Stomach (tissue), 9 donors: Measurements from ENCODE around the gene SF3B3. TPM values are rescaled to one million over a fixed set of nuclear protein-coding genes. Genes with fewer than 3 reads are reported as not detected.

ENCODE experiments used
- DNase-seq, 2 donors: peaks; one replicate each; pipeline versions ENCODE4 v3.0.0 to v3.0.0-alpha.2; 2013 to 2019
- H3K27ac ChIP-seq, 5 donors: fragments of 200-600 bp in 4 of 5; sonication (generic) in 4 of 5; one replicate each; pipeline ENCODE4 v1.5.1; 2013 to 2019; ENCODE audit warnings: mild to moderate bottlenecking in 1 of 5, moderate library complexity in 1 of 5
- H3K27me3 ChIP-seq, 3 donors: fragments of 200-600 bp; sonication (generic); one replicate each; pipeline ENCODE4 v1.5.1; 2017 to 2019; ENCODE audit warnings: mixed run types in 1 of 3
- H3K36me3 ChIP-seq, 4 donors: fragments of 200-600 bp; sonication (generic); 1 replicate in 3 of 4; 2 replicates in 1 of 4; pipeline ENCODE4 v1.5.1; 2016 to 2019
- H3K4me1 ChIP-seq, 4 donors: fragments of 200-600 bp; sonication (generic); one replicate each; pipeline ENCODE4 v1.5.1; 2016 to 2019
- H3K4me3 ChIP-seq, 4 donors: fragments of 200-600 bp; sonication (generic) in 3 of 4; one replicate each; pipeline ENCODE4 v1.5.1; 2016 to 2019; ENCODE audit warnings: mild to moderate bottlenecking in 1 of 4
- H3K9me3 ChIP-seq, 4 donors: fragments of 200-600 bp; sonication (generic); one replicate each; pipeline ENCODE4 v1.5.1; 2016 to 2019
- CTCF ChIP-seq, 7 experiments: fragments of 450-650 bp in 4 of 7; fragments of 200-600 bp in 3 of 7; sonication (generic) in 3 of 7; IDR thresholded peaks; one replicate each; pipeline ENCODE4 v1.5.1; 2016 to 2019; ENCODE audit warnings: antibody characterized with exemption in 7 of 7, control low read depth in 2 of 7, mild to moderate bottlenecking in 1 of 7
- EP300 ChIP-seq: sonication (generic); formaldehyde crosslinking; IDR thresholded peaks from one replicate; pipeline ENCODE4 v1.6.1; 2017; ENCODE audit warnings: antibody characterized with exemption
- POLR2A ChIP-seq, 4 donors: fragments of 450-650 bp; IDR thresholded peaks; one replicate each; pipeline ENCODE4 v1.6.1; 2016; ENCODE audit warnings: antibody characterized with exemption in 4 of 4, control low read depth in 2 of 4, mild to moderate bottlenecking in 1 of 4, moderate library complexity in 1 of 4
- POLR2AphosphoS5 ChIP-seq, 3 donors: sonication (generic); formaldehyde crosslinking; IDR thresholded peaks; one replicate each; pipeline ENCODE4 v1.6.1; 2016; ENCODE audit warnings: antibody characterized with exemption in 3 of 3
- WGBS, 5 donors: extraction: QIAGEN DNeasy Blood & Tissue Kit in 3 of 5; methylation state at CpG; one replicate each; pipeline versions ENCODE4 v1.1.5 to v1.1.7; 2013 to 2018; 5-methylcytosine and 5-hydroxymethylcytosine counted together
- intact Hi-C: fragments of 100-400 bp; cut with DNase I; formaldehyde crosslinking; loops from one replicate; pipeline ENCODE4 v1.15.1; 2023; ENCODE audit warnings: low total_unique reads
- polyA plus RNA-seq, 3 donors: library from polyadenylated mRNA; stranded (reverse); fragments of 200-250 nt; gene quantifications; one replicate each; pipeline ENCODE4 v1.2.3, GENCODE V29; 2013
- total RNA-seq, 5 donors: library from RNA; depleted of rRNA; stranded (reverse); fragments of >200 nt; gene quantifications; one replicate each; pipeline versions ENCODE4 v1.1.0 to v1.2.3, GENCODE V29; 2014 to 2016
- donor health status: healthy with polysubstance abuse.
- donor health status: Bipolar disorder and iron deficiency.
- donor health status: healthy.

Gene SF3B3
- total and polyA plus RNA-seq, 8 donors = 30.8 to 141 (median 79.8) TPM

- Histone ChIP-seq H3K27me3 (no peaks in the 10 kb centered on the region), H3K4me3 (no peak overlapping the region), H3K9me3 (no peaks in the 10 kb centered on the region), H3K27ac (peak overlapping the region; percentile 47 to 71 (median 60)), H3K36me3 (no peaks in the 10 kb centered on the region), H3K4me1 (peaks cover 13 to 34% (median 20%) of the 10 kb centered on the region in 4 donors)
- peak in 1 of 2 donors; percentile 57 for DNase-seq
- no peak for TF ChIP-seq POLR2A (IDR thresholded peaks at IDR 0.05)
- no peak for TF ChIP-seq EP300
- TF ChIP-seq CTCF (IDR thresholded peaks at IDR 0.05) = no peak
- no peak for TF ChIP-seq POLR2AphosphoS5 (IDR thresholded peaks at IDR 0.05)
- intact Hi-C loops = no loop called here
- WGBS, 5 donors = 48 to 73% (median 56%) methylated on average over 5 of the region's 5 CpGs
Observed at GRCh38 chr16:70592106-70592571, 68.5 kb downstream of the SF3B3 start.

- Histone ChIP-seq H3K27ac (no peak overlapping the region), H3K36me3 (no peaks in the 10 kb centered on the region), H3K4me3 (no peak overlapping the region), H3K9me3 (no peaks in the 10 kb centered on the region), H3K4me1 (peaks cover 13 to 32% (median 17%) of the 10 kb centered on the region in 4 donors), H3K27me3 (no peaks in the 10 kb centered on the region)
- TF ChIP-seq POLR2A (IDR thresholded peaks at IDR 0.05) = no peak
- TF ChIP-seq CTCF (IDR thresholded peaks at IDR 0.05) = no peak
- TF ChIP-seq POLR2AphosphoS5 (IDR thresholded peaks at IDR 0.05) = no peak
- no peak for TF ChIP-seq EP300
- no peak for DNase-seq
- WGBS, 5 donors = 67 to 93% (median 88%) methylated on average over 1 of the region's 1 CpG
- intact Hi-C loops = no loop called here
Observed at GRCh38 chr16:70593544-70593943, 69.9 kb downstream of the SF3B3 start.

GRCh38 chr16:70594569-70594968 lies 71.0 kb downstream of the SF3B3 start:
- DNase-seq = peak in 1 of 2 donors; percentile 35
- Histone ChIP-seq H3K27ac (no peak overlapping the region), H3K27me3 (no peaks in the 10 kb centered on the region), H3K36me3 (no peaks in the 10 kb centered on the region), H3K4me3 (no peak overlapping the region), H3K4me1 (peaks cover 12 to 24% (median 14%) of the 10 kb centered on the region in 4 donors), H3K9me3 (no peaks in the 10 kb centered on the region)
- intact Hi-C loops = no loop called here
- no peak for TF ChIP-seq CTCF (IDR thresholded peaks at IDR 0.05)
- peak in 2 of 3 donors; percentile 9 to 25 for TF ChIP-seq POLR2AphosphoS5 (IDR thresholded peaks at IDR 0.05)

- 82 to 93% (median 86%) methylated on average over 4 of the region's 4 CpGs for WGBS, 5 donors
Observed at GRCh38 chr16:70597135-70597835, 73.7 kb downstream of the SF3B3 start.

GRCh38 chr16:70598937-70599503 lies 75.4 kb downstream of the SF3B3 start:
- 69 to 80% (median 76%) methylated on average over 6 of the region's 6 CpGs for WGBS, 5 donors
- no peaks in the 10 kb centered on the region for H3K36me3 ChIP-seq
- DNase-seq = no peak
- H3K9me3 ChIP-seq = no peaks in the 10 kb centered on the region
- H3K27me3 ChIP-seq = no peaks in the 10 kb centered on the region
- H3K4me1 ChIP-seq = no peaks in the 10 kb centered on the region
- intact Hi-C loops = no loop called here
- no peak overlapping the region for H3K27ac ChIP-seq
- no peak for TF ChIP-seq EP300
- TF ChIP-seq CTCF (IDR thresholded peaks at IDR 0.05) = no peak
- TF ChIP-seq POLR2A (IDR thresholded peaks at IDR 0.05) = no peak
- no peak for TF ChIP-seq POLR2AphosphoS5 (IDR thresholded peaks at IDR 0.05)
- no peak overlapping the region for H3K4me3 ChIP-seq

More at GRCh38 chr16:70597135-70597835, 73.7 kb downstream of the SF3B3 start:
- Histone ChIP-seq H3K27me3 (no peaks in the 10 kb centered on the region), H3K9me3 (no peaks in the 10 kb centered on the region), H3K27ac (no peak overlapping the region), H3K4me3 (no peak overlapping the region), H3K36me3 (no peaks in the 10 kb centered on the region), H3K4me1 (peaks cover 0 to under 1% (median 0%) of the 10 kb centered on the region in 4 donors)
- TF ChIP-seq POLR2A (IDR thresholded peaks at IDR 0.05) (no peak), EP300 (no peak)
- intact Hi-C loops = no loop called here
- no peak for DNase-seq
